PFSK-1 (cell line): Measurements from ENCODE around the gene IL37. TPM values are rescaled to one million over a fixed set of nuclear protein-coding genes. Genes with fewer than 3 reads are reported as not detected.

Experiments
- FOXP2 ChIP-seq: optimal IDR thresholded peaks from 2 replicates; pipeline ENCODE3; 2011; ENCODE audit warnings: borderline replicate concordance, control low read depth, inconsistent platforms; ENCODE audit not compliant: insufficient read depth; ENCODE audit errors: extremely low read length, extremely low read depth
- POLR2AphosphoS5 ChIP-seq: IDR thresholded peaks from 2 replicates; pipeline ENCODE4 v1.6.1; 2012; ENCODE audit warnings: low read depth, mild to moderate bottlenecking, control low read depth, low read length, moderate library complexity
- REST ChIP-seq, 2 experiments: IDR thresholded peaks; 2 replicates each; pipeline versions ENCODE4 v1.6.1 to v1.8.0; 2011 to 2012; ENCODE audit warnings: low read depth in 2 of 2, low read length in 2 of 2, control low read depth in 1 of 2, inconsistent platforms in 1 of 2, mild to moderate bottlenecking in 1 of 2, moderate library complexity in 1 of 2; ENCODE audit not compliant: insufficient read depth in 1 of 2
- SIN3A ChIP-seq: IDR thresholded peaks from 2 replicates; pipeline ENCODE4 v1.6.1; 2012; ENCODE audit warnings: mild to moderate bottlenecking, low read length, moderate library complexity, borderline replicate concordance; ENCODE audit not compliant: insufficient read depth
- TAF1 ChIP-seq: IDR thresholded peaks from 2 replicates; pipeline ENCODE4 v1.6.1; 2012; ENCODE audit warnings: low read length, control low read depth, borderline replicate concordance; ENCODE audit not compliant: insufficient read depth
- polyA plus RNA-seq: library from polyadenylated mRNA; unstranded; fragments of >200 nt; gene quantifications from one replicate; pipeline ENCODE4 v1.2.1, GENCODE V29; 2012; ENCODE audit warnings: low read depth, missing spikeins; ENCODE audit not compliant: insufficient read length

The IL37 gene
- polyA plus RNA-seq: not detected

- TF ChIP-seq REST (IDR thresholded peaks at IDR 0.05; ENCODE audit: insufficient read depth in 1 of 2, low read depth in 2 of 2, low read length in 2 of 2) (no peak), FOXP2 (no peak), SIN3A (no peak), POLR2AphosphoS5 (no peak), TAF1 (no peak)
These were observed at the start of gene IL37 for GRCh38 chr2:112910865-112911264. TSS of gene IL37 (plus strand) at chr2:112911165. CDS start at chr2:112913013, 1,848 bp downstream.

- no peak for TF ChIP-seq REST (IDR thresholded peaks at IDR 0.05; ENCODE audit: insufficient read depth in 1 of 2, low read depth in 2 of 2, low read length in 2 of 2)
- no peak for TF ChIP-seq SIN3A
- no peak for TF ChIP-seq FOXP2
- TF ChIP-seq TAF1: no peak
- TF ChIP-seq POLR2AphosphoS5: no peak
These were observed 46.9 kb upstream of the IL37 start for GRCh38 chr2:112864072-112864471.

GRCh38 chr2:112866128-112866835, 44.7 kb upstream of the IL37 start:
- TF ChIP-seq TAF1 (no peak), POLR2AphosphoS5 (no peak), REST (IDR thresholded peaks at IDR 0.05; ENCODE audit: insufficient read depth in 1 of 2, low read depth in 2 of 2, low read length in 2 of 2) (no peak), SIN3A (no peak), FOXP2 (no peak)

- TF ChIP-seq FOXP2: no peak
- no peak for TF ChIP-seq TAF1
- no peak for TF ChIP-seq REST (IDR thresholded peaks at IDR 0.05; ENCODE audit: insufficient read depth in 1 of 2, low read depth in 2 of 2, low read length in 2 of 2)
- TF ChIP-seq POLR2AphosphoS5: no peak
- no peak for TF ChIP-seq SIN3A
These were observed 43.0 kb upstream of the IL37 start for GRCh38 chr2:112867701-112868631.
